OCI-LY7 (cell line): Measurements from ENCODE around the gene DDB1. TPM values are rescaled to one million over a fixed set of nuclear protein-coding genes. Genes with fewer than 3 reads are reported as not detected.

Experiments
- BruUV-seq: library from RNA; stranded (reverse); fragments of 400-500 nt; replicated peaks from 2 replicates; lab custom pipeline; 2021; lab: Mats Ljungman, UMichigan
- CTCF ChIA-PET: fragments of 300-600 bp; sonication (Branson Sonifier 250); formaldehyde crosslinking; loops from one replicate; lab custom pipeline; 2022; ENCODE audit warnings: antibody characterized with exemption; ENCODE audit not compliant: unreplicated experiment; lab: Charles Lee
- POLR2A ChIA-PET: fragments of 300-600 bp; sonication (Branson Sonifier 250); formaldehyde crosslinking; loops from one replicate; lab custom pipeline; 2022; ENCODE audit warnings: antibody characterized with exemption; lab: Charles Lee
- DNase-seq: peaks from one replicate; pipeline ENCODE4 v3.0.0-alpha.2; 2015; ENCODE audit warnings: low spot score
- H2AFZ ChIP-seq: fragments of 200-600 bp; sonication (generic), shearing (Covaris generic); 2 replicates; pipeline ENCODE4 v1.6.1; 2014; ENCODE audit warnings: mild to moderate bottlenecking, antibody characterized with exemption, low read length, moderate library complexity
- H3K27ac ChIP-seq: fragments of 200-600 bp; sonication (generic); 2 replicates; pipeline ENCODE4 v1.5.1; 2014; ENCODE audit warnings: mixed run types, low read depth, mild to moderate bottlenecking, moderate library complexity, low read length, inconsistent platforms; ENCODE audit not compliant: poor library complexity, severe bottlenecking
- H3K36me3 ChIP-seq: fragments of 200-600 bp; sonication (generic); 2 replicates; pipeline ENCODE4 v1.6.1; 2014; ENCODE audit warnings: mild to moderate bottlenecking, antibody characterized with exemption, low read length, moderate library complexity, mixed read lengths; ENCODE audit not compliant: insufficient read depth
- H3K4me1 ChIP-seq: fragments of 200-600 bp; sonication (generic); 2 replicates; pipeline ENCODE4 v1.5.1; 2014; ENCODE audit warnings: mild to moderate bottlenecking, low read length; ENCODE audit not compliant: insufficient read depth, poor library complexity, severe bottlenecking
- H3K4me2 ChIP-seq: fragments of 200-600 bp; sonication (generic); 2 replicates; pipeline ENCODE4 v1.6.1; 2014; ENCODE audit warnings: mild to moderate bottlenecking, low read length
- H3K4me3 ChIP-seq: fragments of 200-600 bp; sonication (generic); 2 replicates; pipeline ENCODE4 v1.5.1; 2014; ENCODE audit warnings: mild to moderate bottlenecking, low read depth, low read length; ENCODE audit not compliant: poor library complexity, severe bottlenecking
- H3K79me2 ChIP-seq: fragments of 200-600 bp; sonication (generic); 2 replicates; pipeline ENCODE4 v1.6.1; 2016; ENCODE audit warnings: low read depth, mild to moderate bottlenecking, low read length, moderate library complexity, mixed read lengths; ENCODE audit not compliant: insufficient read depth
- H3K9me2 ChIP-seq: fragments of 200-600 bp; sonication (generic); 2 replicates; pipeline ENCODE4 v1.6.1; 2016; ENCODE audit warnings: mild to moderate bottlenecking, low read length, mixed read lengths; ENCODE audit not compliant: insufficient read depth
- H3K9me3 ChIP-seq: fragments of 200-600 bp; sonication (generic); 2 replicates; pipeline ENCODE4 v1.6.1; 2014; ENCODE audit warnings: mild to moderate bottlenecking, mixed run types, low read length, mixed read lengths
- H4K20me1 ChIP-seq: fragments of 200-600 bp; sonication (generic); 2 replicates; pipeline ENCODE4 v1.6.1; 2014; ENCODE audit warnings: mild to moderate bottlenecking, antibody characterized with exemption, low read length, moderate library complexity, mixed read lengths; ENCODE audit not compliant: insufficient read depth
- EZH2phosphoT487 ChIP-seq: fragments of 200-600 bp; sonication (generic); IDR thresholded peaks from 2 replicates; pipeline ENCODE4 v1.6.1; 2018; ENCODE audit warnings: low read depth, borderline replicate concordance, mild to moderate bottlenecking, mixed run types, antibody characterized with exemption, low read length, moderate library complexity, mixed read lengths
- intact Hi-C: fragments of 100-400 bp; cut with micrococcal nuclease; formaldehyde crosslinking; loops from one replicate; pipeline ENCODE4 v1.10.0; 2022; ENCODE audit not compliant: unreplicated experiment
- total RNA-seq, 2 experiments: library from RNA; depleted of rRNA in 1 of 2; stranded (reverse); fragments of >200 nt in 1 of 2; shearing (Covaris generic) in 1 of 2; gene quantifications; 2 replicates each; pipeline ENCODE4 v1.2.3, GENCODE V29; 2014 to 2022
- TF ChIP-seq, protein P1 (sequence below): fragments of 200-600 bp; sonication (generic); conservative IDR thresholded peaks from 2 replicates; pipeline ENCODE4 v1.5.1; 2014; ENCODE audit warnings: mild to moderate bottlenecking, antibody characterized with exemption, low read length, moderate library complexity, mixed read lengths

The DDB1 gene
- total RNA-seq, 2 experiments from 2014 or later = 194 to 225 TPM

GRCh38 chr11:61353131-61354067 is 20.5 kb upstream of the DDB1 start:
- DNase-seq = no peak
- Histone ChIP-seq H3K9me2 (no peaks in the 10 kb centered on the region), H3K36me3 (peaks cover 66% of the 10 kb centered on the region), H2AFZ (no peak overlapping the region), H3K4me3 (no peak overlapping the region), H3K9me3 (no peaks in the 10 kb centered on the region), H3K79me2 (no peaks in the 10 kb centered on the region), H3K4me1 (peaks cover 42% of the 10 kb centered on the region), H3K4me2 (peak overlapping the region; percentile 9; the same call in 1 of the 2 replicates), H3K27ac (peak overlapping the region; percentile 7), H4K20me1 (no peaks in the 10 kb centered on the region)
- POLR2A ChIA-PET = interaction anchor here (0.6 to 1.3 kb wide), 2 partner anchors 10 to 18 kb away, joined by 4 read pairs; no protein-coding TSS in a partner anchor
- CTCF ChIA-PET = no interaction called here
- TF ChIP-seq EZH2phosphoT487 = no peak
- TF ChIP-seq, protein P1, sequence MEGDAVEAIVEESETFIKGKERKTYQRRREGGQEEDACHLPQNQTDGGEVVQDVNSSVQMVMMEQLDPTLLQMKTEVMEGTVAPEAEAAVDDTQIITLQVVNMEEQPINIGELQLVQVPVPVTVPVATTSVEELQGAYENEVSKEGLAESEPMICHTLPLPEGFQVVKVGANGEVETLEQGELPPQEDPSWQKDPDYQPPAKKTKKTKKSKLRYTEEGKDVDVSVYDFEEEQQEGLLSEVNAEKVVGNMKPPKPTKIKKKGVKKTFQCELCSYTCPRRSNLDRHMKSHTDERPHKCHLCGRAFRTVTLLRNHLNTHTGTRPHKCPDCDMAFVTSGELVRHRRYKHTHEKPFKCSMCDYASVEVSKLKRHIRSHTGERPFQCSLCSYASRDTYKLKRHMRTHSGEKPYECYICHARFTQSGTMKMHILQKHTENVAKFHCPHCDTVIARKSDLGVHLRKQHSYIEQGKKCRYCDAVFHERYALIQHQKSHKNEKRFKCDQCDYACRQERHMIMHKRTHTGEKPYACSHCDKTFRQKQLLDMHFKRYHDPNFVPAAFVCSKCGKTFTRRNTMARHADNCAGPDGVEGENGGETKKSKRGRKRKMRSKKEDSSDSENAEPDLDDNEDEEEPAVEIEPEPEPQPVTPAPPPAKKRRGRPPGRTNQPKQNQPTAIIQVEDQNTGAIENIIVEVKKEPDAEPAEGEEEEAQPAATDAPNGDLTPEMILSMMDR = no peak
- no TSS peak for BruUV-seq
- intact Hi-C loops = no loop called here

DNA sequence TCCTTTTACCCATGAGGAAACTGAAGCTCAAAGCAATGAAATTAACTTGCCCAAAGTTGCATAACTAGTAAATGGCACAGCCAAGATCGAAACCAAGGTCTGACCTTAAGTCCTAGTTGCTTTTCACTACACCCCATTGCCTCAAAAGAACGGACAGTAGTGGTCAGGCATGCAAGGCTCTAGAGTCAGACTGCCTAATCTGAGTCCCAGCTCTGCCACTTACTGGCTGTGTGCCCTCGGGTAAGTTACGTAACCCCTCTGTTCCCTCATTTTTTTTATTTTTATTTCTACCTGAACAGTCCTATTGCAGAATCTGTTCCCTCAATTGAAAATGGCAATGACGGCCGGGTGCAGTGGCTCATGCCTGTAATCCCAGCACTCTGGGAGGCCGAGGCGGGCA is 19.1 kb upstream of the DDB1 start:
- H2AFZ ChIP-seq = no peak overlapping the region
- no peaks in the 10 kb centered on the region for H3K9me2 ChIP-seq
- peaks cover 79% of the 10 kb centered on the region for H3K36me3 ChIP-seq
- no peaks in the 10 kb centered on the region for H4K20me1 ChIP-seq
- BruUV-seq = no TSS peak
- TF ChIP-seq, protein P1 = no peak
- TF ChIP-seq EZH2phosphoT487 = no peak
- H3K27ac ChIP-seq = no peak overlapping the region
- H3K4me2 ChIP-seq = no peak overlapping the region
- no peak for DNase-seq
- POLR2A ChIA-PET = interaction anchor here (1.0 to 1.3 kb wide), 2 partner anchors 10 to 16 kb away, joined by 3 to 5 read pairs; partner anchors contain the start of gene TMEM138
- H3K4me1 ChIP-seq = peaks cover 28% of the 10 kb centered on the region
- H3K9me3 ChIP-seq = no peaks in the 10 kb centered on the region
- no peak overlapping the region for H3K4me3 ChIP-seq
- CTCF ChIA-PET = no interaction called here
- intact Hi-C loops = no loop called here
- no peaks in the 10 kb centered on the region for H3K79me2 ChIP-seq
